Renal cortical epithelial cell (primary cell): ENCODE data around the gene VAMP5. TPM values are rescaled to one million over a fixed set of nuclear protein-coding genes. Genes with fewer than 3 reads are reported as not detected.

Experiments
- DNase-seq: peaks from one replicate; pipeline ENCODE4 v3.0.0-alpha.2; 2011; ENCODE audit warnings: low read depth
- total RNA-seq: library from RNA; depleted of rRNA; stranded (reverse); fragments of >200 nt; gene quantifications from 2 replicates; pipeline ENCODE4 v1.2.3, GENCODE V29; 2014

Gene VAMP5
- total RNA-seq, 1 donor from 2014 or later: 1.6 TPM

- no peak for DNase-seq
These were observed 47.1 kb downstream of the VAMP5 start for GRCh38 chr2:85631316-85631715.

DNA sequence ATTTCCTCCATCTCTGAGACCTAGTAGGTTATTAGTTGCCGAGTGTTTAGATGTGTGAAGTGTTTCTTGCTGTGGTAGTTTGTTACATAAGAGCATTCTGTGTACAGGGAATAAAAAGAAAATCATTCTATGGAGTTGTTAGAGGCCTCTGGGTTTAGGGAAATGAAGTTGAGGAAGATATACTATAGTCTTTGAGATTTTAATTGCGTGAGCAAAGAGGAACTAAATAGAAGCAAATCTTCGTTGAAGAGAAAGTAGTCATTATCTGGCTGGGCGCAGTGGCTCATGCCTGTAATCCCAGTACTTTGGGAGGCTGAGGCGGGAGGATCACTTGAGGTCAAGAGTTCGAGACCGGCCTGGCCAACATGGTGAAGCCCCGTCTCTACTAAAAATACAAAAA is 50.8 kb downstream of the VAMP5 start:
- no peak for DNase-seq

GRCh38 chr2:85635636-85636035 is 51.4 kb downstream of the VAMP5 start:
- no peak for DNase-seq

DNA sequence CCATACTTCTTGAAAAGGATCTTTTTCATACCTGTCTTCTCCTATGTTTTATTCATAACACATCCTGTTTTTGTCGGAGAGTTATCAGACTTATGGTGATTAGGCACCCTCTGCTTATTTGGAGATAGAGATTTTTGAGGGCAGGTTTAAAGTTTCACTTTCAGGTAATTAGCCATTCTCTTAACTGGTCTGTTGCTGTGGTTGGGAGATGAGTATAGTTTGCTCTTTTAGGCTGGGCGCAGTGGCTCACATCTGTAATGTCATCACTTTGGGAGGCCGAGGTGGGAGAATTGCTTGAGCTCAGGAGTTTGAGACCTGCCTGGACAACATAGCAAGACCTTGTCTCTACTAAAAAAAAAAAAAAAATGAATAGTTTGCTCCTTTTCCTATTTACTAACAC is 58.5 kb downstream of the VAMP5 start:
- no peak for DNase-seq

Other genes with a start within 250 kb of the VAMP5 start
- 79.7 and 91.5 TPM in 2 replicates for gene RETSAT, start 229.9 kb upstream of the VAMP5 start, total RNA-seq
- 17.5 and 18.6 TPM in 2 replicates for gene ELMOD3, start 229.7 kb upstream of the VAMP5 start, total RNA-seq
- gene CAPG, start 174.1 kb upstream of the VAMP5 start, total RNA-seq: 295 and 502 TPM in 2 replicates
- 0.40 TPM in 1 of 2 replicates, not detected in the other for gene SH2D6, start 165.7 kb upstream of the VAMP5 start, total RNA-seq
- gene MAT2A, start 45.3 kb upstream of the VAMP5 start, total RNA-seq: 54.9 and 292 TPM in 2 replicates
- 32.6 and 51.4 TPM in 2 replicates for gene GGCX, start 22.9 kb upstream of the VAMP5 start, total RNA-seq
- gene VAMP8, start 6.8 kb upstream of the VAMP5 start, total RNA-seq: 47.0 and 103 TPM in 2 replicates
- gene RNF181, start 11.3 kb downstream of the VAMP5 start, total RNA-seq: 163 and 434 TPM in 2 replicates
- 6.9 and 13.6 TPM in 2 replicates for gene TMEM150A, start 18.3 kb downstream of the VAMP5 start, total RNA-seq
- 13.3 and 18.9 TPM in 2 replicates for gene C2orf68, start 27.6 kb downstream of the VAMP5 start, total RNA-seq
- gene USP39, start 31.8 kb downstream of the VAMP5 start, total RNA-seq: 37.2 and 38.7 TPM in 2 replicates
- not detected in 2 replicates for gene SFTPB, start 83.8 kb downstream of the VAMP5 start, total RNA-seq
- gene GNLY, start 109.9 kb downstream of the VAMP5 start, total RNA-seq: not detected in 2 replicates
- gene ATOH8, start 169.6 kb downstream of the VAMP5 start, total RNA-seq: 4.3 and 12.9 TPM in 2 replicates